ENCODE measurements around the gene ATP2C1. TPM values are rescaled to one million over a fixed set of nuclear protein-coding genes. Genes with fewer than 3 reads are reported as not detected.

ATP2C1 gene
- total RNA-seq, 2 experiments from 2014 or later = 40.9 to 44.0 TPM

- Mint-ChIP-seq H3K27me3 (peaks cover 4% of the 10 kb centered on the region), H3K9me3 (no peaks in the 10 kb centered on the region), H3K4me3 (no peak overlapping the region), H3K27ac (no peak overlapping the region), H3K4me1 (ENCODE audit: low read depth) (no peaks in the 10 kb centered on the region), H3K36me3 (ENCODE audit: low read depth) (no peaks in the 10 kb centered on the region)
- DNase-seq = no peak
- H3K27me3 ChIP-seq (ENCODE audit: control insufficient read depth in 1 of 2, insufficient read depth in 2 of 2, low read length in 2 of 2) = no peaks in the 10 kb centered on the region
- no peak for ATAC-seq (ENCODE audit: poor library complexity)
- no peak for TF ChIP-seq CTCF (IDR thresholded peaks at IDR 0.05)
- no peaks in the 10 kb centered on the region for H3K4me1 ChIP-seq (ENCODE audit: insufficient read depth, low read length)
- no peaks in the 10 kb centered on the region for H3K9me3 ChIP-seq (ENCODE audit: control insufficient read depth in 1 of 2, insufficient read depth in 1 of 2, low read length in 2 of 2)
- H3K36me3 ChIP-seq (ENCODE audit: insufficient read depth, low read length) = no peaks in the 10 kb centered on the region
- ChIA-PET POLR2A (no interaction called here), CTCF (no interaction called here)
- H3K4me3 ChIP-seq (ENCODE audit: low read length) = no peak overlapping the region
- intact Hi-C loops (cut with DNase I, micrococcal nuclease) = no loop called here
- H3K27ac ChIP-seq (ENCODE audit: low read depth in 1 of 2, low read length in 2 of 2) = no peak overlapping the region
Observed at GRCh38 chr3:130870423-130870822, 23.5 kb upstream of the ATP2C1 start.

- peaks cover 9% of the 10 kb centered on the region for H3K27me3 Mint-ChIP-seq
- peaks cover 16% of the 10 kb centered on the region for H3K9me3 Mint-ChIP-seq
Observed at GRCh38 chr3:130876594-130876993, 17.3 kb upstream of the ATP2C1 start.

GRCh38 chr3:130878464-130878863 is 15.4 kb upstream of the ATP2C1 start:
- CTCF ChIA-PET = no interaction called here
- H3K9me3 Mint-ChIP-seq = peaks cover 25% of the 10 kb centered on the region

More at GRCh38 chr3:130876594-130876993, 17.3 kb upstream of the ATP2C1 start:
- POLR2A ChIA-PET = no interaction called here
- Histone ChIP-seq H3K4me3 (ENCODE audit: low read length) (no peak overlapping the region), H3K27me3 (ENCODE audit: control insufficient read depth in 1 of 2, insufficient read depth in 2 of 2, low read length in 2 of 2) (no peaks in the 10 kb centered on the region), H3K4me1 (ENCODE audit: insufficient read depth, low read length) (no peaks in the 10 kb centered on the region), H3K9me3 (ENCODE audit: control insufficient read depth in 1 of 2, insufficient read depth in 1 of 2, low read length in 2 of 2) (peaks cover 4 to 7% of the 10 kb centered on the region in 2 experiments), H3K36me3 (ENCODE audit: insufficient read depth, low read length) (no peaks in the 10 kb centered on the region), H3K27ac (ENCODE audit: low read depth in 1 of 2, low read length in 2 of 2) (no peak overlapping the region)
- H3K4me1 Mint-ChIP-seq (ENCODE audit: low read depth) = no peaks in the 10 kb centered on the region
- no peak for DNase-seq
- intact Hi-C loops (cut with DNase I, micrococcal nuclease) = no loop called here
- no peak overlapping the region for H3K4me3 Mint-ChIP-seq
- H3K36me3 Mint-ChIP-seq (ENCODE audit: low read depth) = peaks cover 6% of the 10 kb centered on the region
- no peak overlapping the region for H3K27ac Mint-ChIP-seq
- ATAC-seq (ENCODE audit: poor library complexity) = no peak
- CTCF ChIA-PET = no interaction called here
- TF ChIP-seq CTCF (IDR thresholded peaks at IDR 0.05) = no peak

More at GRCh38 chr3:130878464-130878863, 15.4 kb upstream of the ATP2C1 start:
- Histone ChIP-seq H3K36me3 (ENCODE audit: insufficient read depth, low read length) (no peaks in the 10 kb centered on the region), H3K9me3 (ENCODE audit: control insufficient read depth in 1 of 2, insufficient read depth in 1 of 2, low read length in 2 of 2) (peaks cover 4 to 7% of the 10 kb centered on the region in 2 experiments), H3K4me1 (ENCODE audit: insufficient read depth, low read length) (no peaks in the 10 kb centered on the region), H3K27ac (ENCODE audit: low read depth in 1 of 2, low read length in 2 of 2) (no peak overlapping the region), H3K27me3 (ENCODE audit: control insufficient read depth in 1 of 2, insufficient read depth in 2 of 2, low read length in 2 of 2) (no peaks in the 10 kb centered on the region), H3K4me3 (ENCODE audit: low read length) (no peak overlapping the region)
- H3K27me3 Mint-ChIP-seq = peaks cover 20% of the 10 kb centered on the region
- intact Hi-C loops (cut with DNase I, micrococcal nuclease) = no loop called here
- DNase-seq (no peak), ATAC-seq (ENCODE audit: poor library complexity) (no peak)
- no peak overlapping the region for H3K4me3 Mint-ChIP-seq
- H3K27ac Mint-ChIP-seq = no peak overlapping the region
- peaks cover 6% of the 10 kb centered on the region for H3K36me3 Mint-ChIP-seq (ENCODE audit: low read depth)
- POLR2A ChIA-PET = no interaction called here
- H3K4me1 Mint-ChIP-seq (ENCODE audit: low read depth) = no peaks in the 10 kb centered on the region
- no peak for TF ChIP-seq CTCF (IDR thresholded peaks at IDR 0.05)

Data from CD4-positive, alpha-beta T cell (primary cell).